Neuron (in vitro differentiated cells): Measurements from ENCODE around the gene GRM8.

ENCODE experiments used
- H2AFZ ChIP-seq: one replicate; pipeline ENCODE4 v1.6.1; 2013; ENCODE audit warnings: low read depth, mild to moderate bottlenecking, inconsistent platforms, low read length, moderate library complexity
- H3K27me3 ChIP-seq: one replicate; pipeline ENCODE4 v1.6.1; 2013; ENCODE audit warnings: low read length; ENCODE audit not compliant: insufficient read depth
- H3K36me3 ChIP-seq: one replicate; pipeline ENCODE4 v1.6.1; 2013; ENCODE audit warnings: low read length; ENCODE audit not compliant: insufficient read depth
- H3K4me1 ChIP-seq: one replicate; pipeline ENCODE4 v1.6.1; 2013; ENCODE audit warnings: low read length; ENCODE audit not compliant: insufficient read depth
- H3K4me3 ChIP-seq: 2 replicates; pipeline ENCODE4 v1.5.1; 2013; ENCODE audit warnings: mild to moderate bottlenecking, low read length, moderate library complexity
- H3K9me3 ChIP-seq: one replicate; pipeline ENCODE4 v1.6.1; 2013; ENCODE audit warnings: low read length

Gene GRM8

DNA sequence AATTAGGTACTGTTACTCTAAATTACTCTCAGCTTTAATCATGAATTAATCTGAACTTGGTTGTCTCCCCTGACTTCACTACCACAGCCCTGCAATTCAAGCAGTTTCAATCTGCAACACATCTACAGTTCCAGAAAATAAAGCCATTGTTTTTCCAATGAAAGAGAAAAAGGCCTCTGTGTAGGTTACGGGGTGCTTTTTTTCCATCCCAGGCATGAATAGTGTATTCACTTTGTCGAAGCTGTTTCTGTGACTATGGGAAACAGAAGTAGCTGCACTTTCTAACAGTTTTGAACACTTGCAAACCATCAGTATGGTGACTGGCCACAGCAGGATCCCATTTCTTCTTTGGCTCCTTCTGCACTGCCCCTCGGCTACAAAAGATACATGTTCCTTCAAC lies 460.2 kb downstream of the GRM8 start:
- Histone ChIP-seq H2AFZ (no peak overlapping the region), H3K36me3 (no peaks in the 10 kb centered on the region), H3K27me3 (no peaks in the 10 kb centered on the region), H3K9me3 (no peaks in the 10 kb centered on the region), H3K4me3 (no peak overlapping the region), H3K4me1 (no peaks in the 10 kb centered on the region)

DNA sequence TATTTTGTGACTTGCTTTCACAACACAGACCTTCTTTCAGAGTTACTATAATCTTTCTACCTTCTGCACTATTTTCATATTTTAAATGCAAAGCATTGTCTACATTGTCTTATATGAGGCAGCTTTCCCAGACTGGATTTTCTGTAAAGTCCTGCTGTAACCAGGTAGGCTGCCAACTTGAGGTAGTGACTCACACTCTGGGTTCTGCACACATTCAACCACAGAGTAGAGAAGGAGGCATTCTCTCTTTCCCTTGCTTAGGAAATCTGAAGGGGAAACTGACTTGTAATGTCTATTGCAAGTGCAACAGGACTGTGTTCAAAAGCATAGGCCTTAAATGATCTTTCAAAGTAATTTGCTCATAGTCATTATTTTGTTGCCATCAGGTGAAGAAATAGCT lies 461.4 kb downstream of the GRM8 start:
- Histone ChIP-seq H3K4me1 (no peaks in the 10 kb centered on the region), H3K27me3 (no peaks in the 10 kb centered on the region), H2AFZ (no peak overlapping the region), H3K36me3 (no peaks in the 10 kb centered on the region), H3K9me3 (no peaks in the 10 kb centered on the region), H3K4me3 (no peak overlapping the region)

GRCh38 chr7:126790763-126791162 lies 462.0 kb downstream of the GRM8 start:
- Histone ChIP-seq H3K9me3 (no peaks in the 10 kb centered on the region), H3K4me1 (no peaks in the 10 kb centered on the region)

GRCh38 chr7:126783613-126784012 lies 469.1 kb downstream of the GRM8 start:
- Histone ChIP-seq H3K27me3 (no peaks in the 10 kb centered on the region), H3K36me3 (no peaks in the 10 kb centered on the region), H3K4me3 (no peak overlapping the region), H3K9me3 (no peaks in the 10 kb centered on the region), H3K4me1 (no peaks in the 10 kb centered on the region), H2AFZ (no peak overlapping the region)

More at GRCh38 chr7:126790763-126791162, 462.0 kb downstream of the GRM8 start:
- H3K4me3 ChIP-seq: no peak overlapping the region
- H3K36me3 ChIP-seq: no peaks in the 10 kb centered on the region
- H2AFZ ChIP-seq: no peak overlapping the region
- H3K27me3 ChIP-seq: no peaks in the 10 kb centered on the region

DNA sequence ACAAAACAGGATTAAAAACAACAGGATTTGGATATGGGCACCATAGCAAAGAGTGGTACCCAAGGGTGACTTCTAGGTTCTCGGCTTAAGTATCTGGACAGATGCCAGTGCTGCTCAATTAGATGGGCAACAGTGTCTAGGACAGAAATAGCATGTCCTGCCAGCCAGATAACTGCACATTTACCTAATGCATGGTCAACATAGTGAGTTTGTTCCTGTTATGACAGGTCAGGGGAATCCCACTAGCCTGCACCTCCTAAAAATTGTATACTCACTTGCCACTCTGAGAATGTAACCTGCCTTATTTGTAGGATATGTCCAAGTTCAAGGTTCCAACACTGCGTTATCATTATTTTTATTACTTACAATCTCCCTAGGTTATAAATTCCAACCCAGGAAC lies 471.7 kb downstream of the GRM8 start:
- no peak overlapping the region for H3K4me3 ChIP-seq
- H3K9me3 ChIP-seq: no peaks in the 10 kb centered on the region

DNA sequence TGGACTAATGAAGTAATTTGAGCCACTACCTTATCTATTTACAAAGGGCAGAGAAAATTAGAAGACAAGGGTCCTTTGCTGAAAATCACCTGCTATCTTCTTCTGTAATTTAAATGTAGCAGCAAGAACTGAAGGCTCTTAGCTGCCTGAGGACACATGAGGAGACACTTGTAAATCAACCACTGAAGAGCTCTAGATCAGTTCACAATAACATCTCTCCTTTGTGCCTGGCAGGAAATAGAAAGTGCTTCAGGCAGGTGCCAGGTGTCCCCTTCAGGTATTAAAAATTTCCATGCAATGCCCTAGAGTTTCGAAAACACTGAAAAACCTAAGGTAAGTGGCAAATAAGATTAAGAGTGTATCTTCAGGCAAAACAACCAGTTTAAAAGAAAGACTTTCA lies 474.6 kb downstream of the GRM8 start:
- H3K4me3 ChIP-seq: no peak overlapping the region
- H3K27me3 ChIP-seq: no peaks in the 10 kb centered on the region
- no peaks in the 10 kb centered on the region for H3K36me3 ChIP-seq
- no peaks in the 10 kb centered on the region for H3K9me3 ChIP-seq
- no peak overlapping the region for H2AFZ ChIP-seq
- H3K4me1 ChIP-seq: no peaks in the 10 kb centered on the region

More for the DNA sequence above, 471.7 kb downstream of the GRM8 start:
- no peaks in the 10 kb centered on the region for H3K27me3 ChIP-seq
- H3K36me3 ChIP-seq: no peaks in the 10 kb centered on the region
- H3K4me1 ChIP-seq: no peaks in the 10 kb centered on the region
- no peak overlapping the region for H2AFZ ChIP-seq

DNA sequence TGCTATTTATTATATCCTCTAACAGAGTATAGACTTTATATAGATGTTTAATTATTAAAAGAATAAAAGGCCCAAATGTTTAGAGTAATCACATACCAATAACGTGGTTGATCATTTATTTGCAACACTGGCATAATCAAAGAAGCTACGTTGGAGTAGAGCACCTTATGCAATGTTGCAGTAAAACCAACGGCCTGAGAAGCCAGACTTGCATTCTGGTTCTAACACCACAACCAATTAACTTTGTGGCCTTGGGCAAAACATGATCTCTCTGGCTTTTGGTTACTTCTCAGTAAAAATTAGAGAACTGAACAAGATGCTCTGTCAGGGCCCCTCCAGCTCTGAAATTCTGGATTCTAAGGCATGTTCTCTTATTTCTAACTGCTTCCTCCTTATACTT lies 476.2 kb downstream of the GRM8 start:
- no peak overlapping the region for H2AFZ ChIP-seq
- no peaks in the 10 kb centered on the region for H3K9me3 ChIP-seq
- H3K4me1 ChIP-seq: no peaks in the 10 kb centered on the region
- no peaks in the 10 kb centered on the region for H3K27me3 ChIP-seq
- H3K4me3 ChIP-seq: no peak overlapping the region
- no peaks in the 10 kb centered on the region for H3K36me3 ChIP-seq

GRCh38 chr7:126774077-126774476 lies 478.7 kb downstream of the GRM8 start:
- H3K36me3 ChIP-seq: no peaks in the 10 kb centered on the region
- H2AFZ ChIP-seq: no peak overlapping the region
- no peaks in the 10 kb centered on the region for H3K27me3 ChIP-seq
- H3K9me3 ChIP-seq: no peaks in the 10 kb centered on the region
- H3K4me3 ChIP-seq: no peak overlapping the region
- H3K4me1 ChIP-seq: no peaks in the 10 kb centered on the region

- no peak overlapping the region for H3K4me3 ChIP-seq
- H3K27me3 ChIP-seq: no peaks in the 10 kb centered on the region
- no peaks in the 10 kb centered on the region for H3K4me1 ChIP-seq
- H3K36me3 ChIP-seq: no peaks in the 10 kb centered on the region
- no peak overlapping the region for H2AFZ ChIP-seq
- H3K9me3 ChIP-seq: no peaks in the 10 kb centered on the region
Measured at GRCh38 chr7:126768836-126769235, 483.9 kb downstream of the GRM8 start.

DNA sequence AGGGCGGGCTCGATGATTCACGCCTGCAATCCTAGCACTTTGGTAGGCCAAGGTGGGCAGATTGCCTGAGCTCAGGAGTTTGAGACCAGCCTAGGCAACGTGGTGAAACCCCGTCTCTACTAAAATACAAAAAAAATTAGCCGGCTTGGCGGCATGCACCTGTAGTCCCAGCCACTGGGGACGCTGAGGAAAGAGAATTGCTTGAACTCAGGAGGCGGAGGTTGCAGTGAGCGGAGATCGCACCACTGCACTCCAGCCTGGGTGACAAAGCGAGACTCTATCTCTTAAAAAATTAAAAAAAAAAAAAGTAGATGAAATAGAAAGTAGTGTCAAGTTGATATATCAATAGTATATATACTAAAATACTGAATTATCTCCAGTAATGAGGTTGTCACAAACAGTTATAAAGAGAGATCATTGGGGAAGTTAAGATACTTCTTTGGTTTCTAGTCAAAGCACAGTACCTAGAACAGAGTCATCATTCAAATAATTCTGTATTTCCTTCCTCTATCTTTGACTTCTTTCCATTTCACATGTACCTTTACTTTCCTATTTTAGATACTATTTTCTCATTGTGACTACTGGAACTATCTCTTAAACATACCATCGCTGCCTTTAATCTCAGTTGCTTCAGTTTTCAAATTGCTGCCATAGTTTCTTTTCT lies 491.7 kb downstream of the GRM8 start:
- no peaks in the 10 kb centered on the region for H3K9me3 ChIP-seq
- H3K4me3 ChIP-seq: no peak overlapping the region
- H3K36me3 ChIP-seq: no peaks in the 10 kb centered on the region
- H3K4me1 ChIP-seq: no peaks in the 10 kb centered on the region
- no peak overlapping the region for H2AFZ ChIP-seq
- no peaks in the 10 kb centered on the region for H3K27me3 ChIP-seq

DNA sequence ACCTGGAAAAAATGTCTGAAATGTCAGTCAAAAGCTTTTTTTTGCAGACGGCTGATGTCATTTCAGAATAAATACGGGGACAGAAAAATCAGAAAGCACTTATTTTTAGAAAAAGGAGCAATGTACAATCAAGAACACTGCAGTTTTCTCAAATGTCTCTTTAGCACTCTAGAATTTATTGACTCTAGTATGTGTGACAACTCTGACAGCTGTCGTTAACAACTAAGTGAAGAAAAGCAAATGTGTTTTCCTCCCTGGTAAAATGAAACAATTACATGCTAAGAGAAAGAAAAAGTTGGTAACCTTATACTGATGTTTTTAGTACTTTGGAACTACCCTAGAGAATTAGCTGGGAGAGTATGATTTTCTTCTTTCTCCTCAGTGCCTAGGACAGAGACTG lies 497.4 kb downstream of the GRM8 start:
- Histone ChIP-seq H3K4me3 (no peak overlapping the region), H3K4me1 (no peaks in the 10 kb centered on the region), H3K27me3 (no peaks in the 10 kb centered on the region), H3K9me3 (no peaks in the 10 kb centered on the region), H2AFZ (no peak overlapping the region), H3K36me3 (no peaks in the 10 kb centered on the region)

GRCh38 chr7:126750207-126750911 lies 502.4 kb downstream of the GRM8 start:
- H3K4me3 ChIP-seq: no peak overlapping the region
- H3K9me3 ChIP-seq: no peaks in the 10 kb centered on the region
- H2AFZ ChIP-seq: no peak overlapping the region
- H3K4me1 ChIP-seq: no peaks in the 10 kb centered on the region
- H3K36me3 ChIP-seq: no peaks in the 10 kb centered on the region
- H3K27me3 ChIP-seq: no peaks in the 10 kb centered on the region

- Histone ChIP-seq H2AFZ (no peak overlapping the region), H3K9me3 (no peaks in the 10 kb centered on the region), H3K27me3 (no peaks in the 10 kb centered on the region), H3K4me3 (no peak overlapping the region), H3K36me3 (no peaks in the 10 kb centered on the region), H3K4me1 (peaks cover 3% of the 10 kb centered on the region)
Measured at GRCh38 chr7:126728967-126729366, 523.8 kb downstream of the GRM8 start.
